ENCODE measurements around the gene ATP11A. TPM values are rescaled to one million over a fixed set of nuclear protein-coding genes. Genes with fewer than 3 reads are reported as not detected.

The ATP11A gene
- total and polyA plus RNA-seq, 9 donors, result 6.6 to 72.7 (median 34.9) TPM

DNA sequence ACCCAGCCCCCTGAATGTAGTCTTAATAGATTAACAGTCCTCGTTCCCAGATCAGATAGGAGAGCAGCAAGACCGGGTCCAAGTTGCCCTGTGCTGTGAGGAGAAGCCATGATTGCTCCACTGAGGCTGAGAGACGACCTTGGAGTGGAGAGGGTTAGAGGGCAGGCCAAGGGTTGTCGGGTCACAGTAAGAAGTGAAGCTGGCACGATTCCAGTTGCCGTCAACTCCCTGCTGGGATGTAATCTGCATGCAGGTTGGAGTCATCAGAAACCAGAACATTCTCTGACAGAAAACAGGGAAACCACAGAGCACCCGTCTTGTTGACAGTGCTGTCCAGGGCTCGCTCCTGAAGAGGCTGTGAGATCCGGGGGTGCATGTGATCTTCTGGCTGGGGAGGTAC, 19.0 kb upstream of the ATP11A start:
- DNase-seq, result no peak
- 31 to 48% (median 39%) methylated on average over 9 of the region's 9 CpGs for WGBS, 3 donors
- H3K9me3 ChIP-seq, result no peaks in the 10 kb centered on the region
- no peak overlapping the region for H3K4me3 ChIP-seq
- H3K4me1 ChIP-seq (ENCODE audit: insufficient read depth), result no peaks in the 10 kb centered on the region
- TF ChIP-seq, protein P1, sequence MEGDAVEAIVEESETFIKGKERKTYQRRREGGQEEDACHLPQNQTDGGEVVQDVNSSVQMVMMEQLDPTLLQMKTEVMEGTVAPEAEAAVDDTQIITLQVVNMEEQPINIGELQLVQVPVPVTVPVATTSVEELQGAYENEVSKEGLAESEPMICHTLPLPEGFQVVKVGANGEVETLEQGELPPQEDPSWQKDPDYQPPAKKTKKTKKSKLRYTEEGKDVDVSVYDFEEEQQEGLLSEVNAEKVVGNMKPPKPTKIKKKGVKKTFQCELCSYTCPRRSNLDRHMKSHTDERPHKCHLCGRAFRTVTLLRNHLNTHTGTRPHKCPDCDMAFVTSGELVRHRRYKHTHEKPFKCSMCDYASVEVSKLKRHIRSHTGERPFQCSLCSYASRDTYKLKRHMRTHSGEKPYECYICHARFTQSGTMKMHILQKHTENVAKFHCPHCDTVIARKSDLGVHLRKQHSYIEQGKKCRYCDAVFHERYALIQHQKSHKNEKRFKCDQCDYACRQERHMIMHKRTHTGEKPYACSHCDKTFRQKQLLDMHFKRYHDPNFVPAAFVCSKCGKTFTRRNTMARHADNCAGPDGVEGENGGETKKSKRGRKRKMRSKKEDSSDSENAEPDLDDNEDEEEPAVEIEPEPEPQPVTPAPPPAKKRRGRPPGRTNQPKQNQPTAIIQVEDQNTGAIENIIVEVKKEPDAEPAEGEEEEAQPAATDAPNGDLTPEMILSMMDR (IDR thresholded peaks at IDR 0.05), result no peak
- TF ChIP-seq EP300 (IDR thresholded peaks at IDR 0.05) (no peak), POLR2A (IDR thresholded peaks at IDR 0.05) (no peak)
- intact Hi-C loops (cut with DNase I), result no loop called here
- H3K36me3 ChIP-seq, result no peaks in the 10 kb centered on the region
- H3K27me3 ChIP-seq, result no peaks in the 10 kb centered on the region
- no peak overlapping the region for H3K27ac ChIP-seq

DNA sequence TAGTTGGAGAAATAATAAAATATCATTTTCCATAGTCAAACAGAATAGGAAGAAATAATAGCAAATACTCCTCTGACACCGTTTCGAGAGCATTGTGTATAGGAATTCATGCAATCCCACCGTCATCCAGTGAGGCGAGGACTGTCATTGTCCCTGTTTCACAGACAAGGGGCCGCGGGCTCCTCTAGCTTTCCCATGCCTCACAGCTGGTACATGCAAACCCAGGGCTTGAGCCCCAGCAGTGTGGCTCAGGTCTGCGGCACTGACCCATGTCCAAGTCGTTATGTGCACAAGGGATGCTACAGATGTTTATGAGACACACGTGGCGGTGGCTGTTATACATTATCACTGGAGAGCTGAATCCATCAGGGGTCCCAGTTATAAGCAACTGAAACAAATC, 18.5 kb upstream of the ATP11A start:
- Histone ChIP-seq H3K4me3 (no peak overlapping the region), H3K9me3 (no peaks in the 10 kb centered on the region), H3K27me3 (no peaks in the 10 kb centered on the region), H3K4me1 (ENCODE audit: insufficient read depth) (no peaks in the 10 kb centered on the region), H3K36me3 (no peaks in the 10 kb centered on the region), H3K27ac (no peak overlapping the region)
- 82 to 88% (median 86%) methylated on average over 10 of the region's 10 CpGs for WGBS, 3 donors
- TF ChIP-seq EP300 (IDR thresholded peaks at IDR 0.05), result no peak
- TF ChIP-seq, protein P1 (IDR thresholded peaks at IDR 0.05), result no peak
- TF ChIP-seq POLR2A (IDR thresholded peaks at IDR 0.05), result no peak
- DNase-seq, result no peak
- intact Hi-C loops (cut with DNase I), result no loop called here

DNA sequence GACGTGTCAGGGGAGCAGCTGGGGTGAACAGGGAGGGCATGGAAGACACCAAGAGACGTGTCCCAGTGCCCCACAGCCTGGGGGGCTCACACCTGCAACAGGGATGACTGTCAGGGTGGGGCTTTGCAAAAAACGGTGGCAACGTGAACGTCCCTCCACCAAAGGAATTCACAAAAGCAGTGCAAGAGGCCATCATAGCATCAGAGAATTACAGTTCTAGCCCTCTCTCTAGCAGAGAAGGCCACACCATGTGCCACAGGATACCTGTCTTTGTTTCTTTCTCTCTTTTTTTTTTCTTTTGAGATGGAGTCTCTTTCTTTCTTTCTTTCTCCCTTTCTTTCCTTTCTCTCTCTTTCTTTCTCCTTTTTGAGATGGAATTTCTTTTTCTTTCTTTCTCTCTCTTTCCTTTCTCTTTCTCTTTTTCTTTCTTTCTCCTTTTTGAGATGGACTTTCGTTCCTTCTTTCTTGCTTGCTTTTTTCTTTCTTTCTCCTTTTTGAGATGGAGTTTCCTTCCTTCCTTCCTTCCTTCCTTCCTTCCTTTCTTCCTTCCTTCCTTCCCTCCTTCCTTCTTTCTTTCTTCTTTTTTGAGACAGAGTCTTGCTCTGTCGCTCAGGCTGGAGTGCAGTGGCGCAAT, 17.1 kb upstream of the ATP11A start:
- H3K27ac ChIP-seq, result no peak overlapping the region
- H3K27me3 ChIP-seq, result no peaks in the 10 kb centered on the region
- H3K36me3 ChIP-seq, result no peaks in the 10 kb centered on the region
- H3K4me1 ChIP-seq (ENCODE audit: insufficient read depth), result no peaks in the 10 kb centered on the region
- intact Hi-C loops (cut with DNase I), result no loop called here
- H3K4me3 ChIP-seq, result no peak overlapping the region
- WGBS, 3 donors, result 77 to 87% (median 82%) methylated on average over 8 of the region's 8 CpGs
- H3K9me3 ChIP-seq, result no peaks in the 10 kb centered on the region
- TF ChIP-seq EP300 (IDR thresholded peaks at IDR 0.05), result no peak
- TF ChIP-seq, protein P1 (IDR thresholded peaks at IDR 0.05), result no peak
- no peak for TF ChIP-seq POLR2A (IDR thresholded peaks at IDR 0.05)
- DNase-seq, result no peak

DNA sequence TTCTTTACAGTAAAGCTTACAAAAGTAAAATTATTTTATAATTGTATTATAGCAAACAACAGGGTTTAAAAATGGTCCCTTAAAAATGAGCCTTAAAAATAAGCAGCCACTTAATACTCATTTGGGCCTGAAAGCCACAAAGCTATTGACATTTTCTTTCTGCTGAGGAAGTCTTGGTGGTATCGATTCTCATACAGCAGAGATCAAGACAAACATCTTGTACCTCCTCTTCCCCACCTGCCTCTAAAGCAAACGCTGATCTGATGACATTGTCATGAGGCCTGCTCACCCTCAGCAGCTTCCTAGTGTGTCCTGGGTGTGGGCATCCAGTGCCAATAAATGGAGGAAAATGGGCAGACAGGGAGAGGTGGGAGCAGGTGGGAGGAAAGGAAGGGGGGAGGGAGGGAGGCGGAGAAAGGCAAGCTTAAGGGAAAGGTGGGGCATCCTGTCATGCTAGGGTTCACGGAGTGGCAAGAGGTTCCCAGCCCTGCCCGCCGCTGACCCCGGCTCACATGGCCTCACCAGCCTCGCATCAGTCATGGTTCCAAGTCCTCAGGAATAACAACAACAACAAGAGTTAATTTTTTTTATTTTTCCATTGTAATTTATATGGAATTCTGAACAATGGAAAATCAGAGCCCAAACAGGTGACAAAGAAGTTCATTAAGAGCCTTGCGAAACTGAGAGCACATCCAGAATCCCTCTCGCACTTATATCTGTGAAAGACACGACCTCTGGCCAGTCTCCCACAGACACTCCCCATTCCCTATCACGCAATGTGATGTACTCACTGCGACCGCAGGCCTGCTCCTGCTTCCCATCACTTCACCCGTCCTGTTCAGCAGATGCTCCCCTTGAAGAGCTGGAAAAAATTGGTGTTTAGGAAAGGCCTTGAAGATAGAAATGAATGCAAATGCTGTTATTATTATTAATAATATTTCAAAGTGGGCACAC, 15.1 kb upstream of the ATP11A start:
- intact Hi-C loops (cut with DNase I), result no loop called here
- Histone ChIP-seq H3K36me3 (no peaks in the 10 kb centered on the region), H3K9me3 (no peaks in the 10 kb centered on the region), H3K4me1 (ENCODE audit: insufficient read depth) (no peaks in the 10 kb centered on the region), H3K27me3 (no peaks in the 10 kb centered on the region), H3K27ac (no peak overlapping the region), H3K4me3 (no peak overlapping the region)
- DNase-seq, result no peak
- 67 to 80% (median 79%) methylated on average over 15 of the region's 15 CpGs for WGBS, 3 donors
- TF ChIP-seq POLR2A (IDR thresholded peaks at IDR 0.05), result no peak
- no peak for TF ChIP-seq EP300 (IDR thresholded peaks at IDR 0.05)
- TF ChIP-seq, protein P1 (IDR thresholded peaks at IDR 0.05), result no peak
